GM12891 (cell line): ENCODE results near the gene DAPK3.

Experiments
- DNase-seq: peaks from one replicate; pipeline ENCODE4 v3.0.0; 2011; ENCODE audit warnings: low spot score; ENCODE audit not compliant: insufficient read length
- FAIRE-seq: peaks from 2 replicates; lab custom pipeline; 2011; peaks lifted over from hg19 to GRCh38; lab: Jason Lieb, UNC
- PAX5 ChIP-seq: IDR thresholded peaks from 2 replicates; pipeline ENCODE4 v1.6.1; 2011; ENCODE audit warnings: low read length, moderate library complexity, mild to moderate bottlenecking; ENCODE audit not compliant: insufficient read depth, severe bottlenecking
- POLR2A ChIP-seq: IDR thresholded peaks from 2 replicates; pipeline ENCODE4 v1.6.1; 2011; ENCODE audit warnings: low read depth, low read length, control low read depth
- POLR2AphosphoS5 ChIP-seq: IDR thresholded peaks from 2 replicates; pipeline ENCODE4 v1.6.1; 2011; ENCODE audit warnings: low read depth, low read length, control low read depth
- POU2F2 ChIP-seq: IDR thresholded peaks from 2 replicates; pipeline ENCODE4 v1.6.1; 2011; ENCODE audit warnings: low read depth, mild to moderate bottlenecking, control low read depth, low read length, moderate library complexity
- SPI1 ChIP-seq: IDR thresholded peaks from 2 replicates; pipeline ENCODE4 v1.6.1; 2011; ENCODE audit warnings: low read depth, low read length, control low read depth
- TAF1 ChIP-seq: IDR thresholded peaks from 2 replicates; pipeline ENCODE4 v1.6.1; 2011; ENCODE audit warnings: low read depth, low read length, control low read depth

Gene DAPK3

DNA sequence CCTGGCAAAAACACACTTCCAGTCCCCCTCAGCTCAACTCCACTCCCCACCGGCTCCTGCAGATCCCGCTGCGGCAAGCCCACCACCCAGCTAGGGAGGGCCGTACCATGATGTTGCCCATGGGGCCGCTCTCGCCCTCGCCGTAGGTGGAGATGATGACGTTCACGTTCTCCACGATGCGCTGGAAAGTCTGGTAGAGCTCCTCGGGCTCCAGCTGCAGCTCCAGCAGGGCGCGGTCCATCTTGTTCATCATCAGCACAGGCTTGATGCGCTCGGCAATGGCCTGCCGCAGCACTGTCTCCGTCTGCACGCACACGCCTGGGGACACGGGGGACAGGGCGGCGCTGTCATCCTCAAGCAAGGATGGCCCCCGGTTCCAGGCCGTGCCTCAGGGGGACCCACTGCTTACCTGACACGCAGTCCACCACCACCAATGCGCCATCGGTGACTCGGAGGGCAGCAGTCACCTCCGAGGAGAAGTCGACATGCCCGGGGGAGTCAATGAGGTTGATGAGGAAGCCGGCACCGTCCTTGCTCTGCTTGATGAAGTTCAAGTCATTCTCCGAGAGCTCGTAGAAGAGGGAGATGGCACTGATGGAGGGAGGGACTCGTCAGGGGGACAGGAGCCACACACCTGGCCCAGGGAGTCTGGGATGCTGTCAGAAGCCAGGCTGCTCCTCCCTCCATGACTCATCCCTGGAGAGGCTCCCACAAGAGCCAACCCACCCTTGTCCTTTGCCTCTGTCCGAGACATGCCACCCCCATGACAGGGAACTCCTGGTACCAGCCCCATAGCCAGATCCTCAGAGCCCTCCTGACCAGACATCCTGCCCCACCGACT is 12.0 kb upstream of the DAPK3 start:
- DNase-seq (peak; percentile 23), FAIRE-seq (no peak)
- TF ChIP-seq POLR2A (0 out of 2 replicates have a peak, but pooled peaks have one; percentile 32), POLR2AphosphoS5 (no peak)

- TF ChIP-seq TAF1 (no peak), SPI1 (no peak), PAX5 (no peak), POLR2AphosphoS5 (peak; percentile 19)
- FAIRE-seq (no peak), DNase-seq (no peak)
Measured at GRCh38 chr19:3981736-3982681, 11.1 kb upstream of the DAPK3 start.

GRCh38 chr19:3981373-3981735 is 10.5 kb upstream of the DAPK3 start:
- FAIRE-seq = no peak

DNA sequence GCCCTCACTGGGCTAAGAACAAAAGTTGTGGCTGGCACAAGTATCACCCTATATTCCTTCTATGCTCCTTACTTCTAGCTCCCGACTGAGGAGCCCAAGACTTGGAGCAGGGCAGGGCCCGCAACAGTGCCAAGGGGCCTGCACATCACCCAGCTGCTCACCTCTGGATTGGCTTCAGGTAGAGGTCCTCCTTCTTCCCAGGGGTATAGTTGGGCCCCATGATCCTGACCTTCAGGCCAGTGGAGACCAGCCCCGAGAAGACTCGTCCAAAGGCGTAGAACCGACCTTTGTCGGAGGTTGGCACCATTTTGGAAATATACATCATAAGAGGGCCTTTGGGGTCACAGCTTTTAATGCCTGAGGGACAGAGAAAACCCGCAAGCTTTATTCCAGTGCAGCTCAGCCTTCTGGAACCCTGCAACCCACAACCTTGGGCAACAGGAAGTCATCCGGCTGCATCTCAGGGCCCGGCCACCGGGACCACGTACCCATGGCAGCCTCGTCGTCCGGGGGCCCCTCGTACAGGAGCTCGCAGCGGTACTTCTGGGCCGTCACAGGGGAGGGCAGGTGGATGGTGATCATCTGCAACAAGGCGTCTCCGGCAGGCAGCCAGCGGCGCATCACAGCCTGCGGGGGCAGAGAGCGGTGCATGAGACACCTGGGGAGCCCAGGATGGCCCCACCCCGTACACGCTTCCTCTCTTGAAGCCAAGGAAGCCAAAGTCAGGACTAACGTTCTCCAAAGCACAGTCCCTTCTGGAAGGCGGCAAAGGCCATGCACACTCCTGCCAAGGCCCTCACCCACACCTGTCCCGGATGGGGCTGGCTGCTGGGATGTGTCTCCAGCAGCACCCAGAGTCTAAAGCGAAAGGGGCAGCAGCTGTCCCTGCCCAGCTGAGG is 9.7 kb upstream of the DAPK3 start:
- no peak for FAIRE-seq
- no peak for TF ChIP-seq TAF1
- TF ChIP-seq POLR2A = no peak
- TF ChIP-seq PAX5 = no peak
- TF ChIP-seq POU2F2 = no peak; the same call in 1 of the 2 replicates
- TF ChIP-seq POLR2AphosphoS5 = no peak; the same call in 1 of the 2 replicates
- no peak for TF ChIP-seq SPI1
- DNase-seq = no peak

More at GRCh38 chr19:3981373-3981735, 10.5 kb upstream of the DAPK3 start:
- TF ChIP-seq POLR2A = no peak
- no peak for DNase-seq

- DNase-seq = no peak
- FAIRE-seq = no peak
- 0 out of 2 replicates have a peak, but pooled peaks have one; percentile 6 for TF ChIP-seq POU2F2
- no peak; the same call in 1 of the 2 replicates for TF ChIP-seq POLR2A
Measured at GRCh38 chr19:3979674-3980352, 8.9 kb upstream of the DAPK3 start.

- TF ChIP-seq POLR2A (no peak; the same call in 1 of the 2 replicates), SPI1 (no peak), PAX5 (no peak), POU2F2 (no peak), TAF1 (no peak), POLR2AphosphoS5 (no peak; the same call in 1 of the 2 replicates)
- FAIRE-seq (no peak), DNase-seq (no peak)
Measured at GRCh38 chr19:3979289-3979673, 8.4 kb upstream of the DAPK3 start.

- no peak for DNase-seq
- no peak for FAIRE-seq
- TF ChIP-seq POU2F2 (no peak), POLR2AphosphoS5 (peak; percentile 14; the same call in 1 of the 2 replicates)
Measured at GRCh38 chr19:3978145-3978544, 7.2 kb upstream of the DAPK3 start.

- no peak for FAIRE-seq
- no peak for DNase-seq
- TF ChIP-seq PAX5 (no peak), SPI1 (no peak), TAF1 (no peak), POLR2A (peak; percentile 60; the same call in 1 of the 2 replicates), POLR2AphosphoS5 (peak; percentile 49; the same call in 1 of the 2 replicates), POU2F2 (0 out of 2 replicates have a peak, but pooled peaks have one; percentile 30)
Measured at GRCh38 chr19:3977242-3978143, 6.6 kb upstream of the DAPK3 start.
